PC-9 (cell line): ENCODE data around the gene TMEM163. TPM values are rescaled to one million over a fixed set of nuclear protein-coding genes. Genes with fewer than 3 reads are reported as not detected.

Experiments
- BruUV-seq: library from RNA; stranded (reverse); fragments of 400-500 nt; replicated peaks from 2 replicates; lab custom pipeline; 2021; lab: Mats Ljungman, UMichigan
- CTCF ChIA-PET: fragments of 300-600 bp; sonication (Branson Sonifier 250); formaldehyde crosslinking; loops from one replicate; lab custom pipeline; 2022; ENCODE audit warnings: antibody characterized with exemption; lab: Charles Lee
- POLR2A ChIA-PET: fragments of 300-600 bp; sonication (Branson Sonifier 250); formaldehyde crosslinking; loops from one replicate; lab custom pipeline; 2022; ENCODE audit warnings: antibody characterized with exemption; ENCODE audit not compliant: unreplicated experiment; lab: Charles Lee
- DNase-seq, 2 experiments: peaks; one replicate each; pipeline versions ENCODE4 v3.0.0 to v3.0.0-alpha.2; 2015 to 2022; ENCODE audit warnings: mixed read lengths in 1 of 2
- H2AFZ ChIP-seq: fragments of 200-600 bp; sonication (generic); 2 replicates; pipeline ENCODE4 v1.8.1; 2017; ENCODE audit warnings: antibody characterized with exemption
- H3F3A ChIP-seq: fragments of 200-600 bp; sonication (generic); 2 replicates; pipeline ENCODE4 v1.8.1; 2017; ENCODE audit warnings: antibody characterized with exemption, mild to moderate bottlenecking, low read depth; ENCODE audit not compliant: insufficient read depth
- H3K27ac ChIP-seq: fragments of 200-600 bp; sonication (generic); 2 replicates; pipeline ENCODE4 v1.6.1; 2016; ENCODE audit warnings: mixed run types
- H3K27me3 ChIP-seq: fragments of 200-600 bp; sonication (generic); 2 replicates; pipeline ENCODE4 v1.6.1; 2016; ENCODE audit warnings: low read depth, mixed run types; ENCODE audit not compliant: insufficient read depth
- H3K36me3 ChIP-seq: fragments of 200-600 bp; sonication (generic); 2 replicates; pipeline ENCODE4 v1.6.1; 2016; ENCODE audit warnings: low read depth, mixed run types
- H3K4me1 ChIP-seq: fragments of 200-600 bp; sonication (generic); replicated peaks from 2 replicates; pipeline ENCODE4 v1.6.1; 2016; ENCODE audit warnings: mixed run types; ENCODE audit not compliant: insufficient read depth
- H3K4me2 ChIP-seq: fragments of 200-600 bp; sonication (generic); 2 replicates; pipeline ENCODE4 v1.6.1; 2017; ENCODE audit warnings: mixed run types
- H3K4me3 ChIP-seq: fragments of 200-600 bp; sonication (generic); 2 replicates; pipeline ENCODE4 v1.6.1; 2016; ENCODE audit warnings: mixed run types
- H3K79me2 ChIP-seq: fragments of 200-600 bp; sonication (generic); 2 replicates; pipeline ENCODE4 v1.6.1; 2017; ENCODE audit warnings: low read depth, mixed run types
- H3K9me2 ChIP-seq: fragments of 200-600 bp; sonication (generic); 2 replicates; pipeline ENCODE4 v1.8.1; 2017; ENCODE audit warnings: mild to moderate bottlenecking; ENCODE audit not compliant: insufficient read depth
- H3K9me3 ChIP-seq: fragments of 200-600 bp; sonication (generic); 2 replicates; pipeline ENCODE4 v1.8.1; 2016; ENCODE audit warnings: low read depth; ENCODE audit not compliant: insufficient read depth
- H4K20me1 ChIP-seq: fragments of 200-600 bp; sonication (generic); 2 replicates; pipeline ENCODE4 v1.8.1; 2017; ENCODE audit not compliant: insufficient read depth
- CTCF ChIP-seq: fragments of 200-600 bp; sonication (generic); conservative IDR thresholded peaks from 2 replicates; pipeline ENCODE4 v1.6.1; 2017; ENCODE audit warnings: mixed run types, antibody characterized with exemption, mild to moderate bottlenecking, moderate library complexity
- EZH2 ChIP-seq: fragments of 200-600 bp; sonication (generic); IDR thresholded peaks from 2 replicates; pipeline ENCODE4 v1.8.0; 2017; ENCODE audit warnings: antibody characterized with exemption, low read depth
- intact Hi-C: fragments of 100-400 bp; cut with micrococcal nuclease; formaldehyde crosslinking; loops from one replicate; pipeline ENCODE4 v1.10.0; 2022; ENCODE audit not compliant: unreplicated experiment
- total RNA-seq: library from RNA; stranded (reverse); gene quantifications from 2 replicates; pipeline ENCODE4 v1.2.3, GENCODE V29; 2021

TMEM163 gene
- total RNA-seq, 1 experiment from 2014 or later: 1.4 TPM

- CTCF ChIA-PET: no interaction called here
- TF ChIP-seq CTCF (no peak), EZH2 (no peak)
- H3K4me2 ChIP-seq: no peak overlapping the region
- no peaks in the 10 kb centered on the region for H3F3A ChIP-seq
- intact Hi-C loops: no loop called here
- H3K4me3 ChIP-seq: no peak overlapping the region
- no peak for DNase-seq
- POLR2A ChIA-PET: no interaction called here
- BruUV-seq: no TSS peak
- H3K27ac ChIP-seq: no peak overlapping the region
- no peaks in the 10 kb centered on the region for H3K4me1 ChIP-seq
- H3K36me3 ChIP-seq: no peaks in the 10 kb centered on the region
- H3K27me3 ChIP-seq: no peaks in the 10 kb centered on the region
- no peaks in the 10 kb centered on the region for H3K79me2 ChIP-seq
- H3K9me3 ChIP-seq: no peaks in the 10 kb centered on the region
- H4K20me1 ChIP-seq: no peaks in the 10 kb centered on the region
- no peaks in the 10 kb centered on the region for H3K9me2 ChIP-seq
- H2AFZ ChIP-seq: no peak overlapping the region
Observed at GRCh38 chr2:134706587-134707329, 12.0 kb downstream of the TMEM163 start.

- BruUV-seq: no TSS peak
- intact Hi-C loops: no loop called here
- TF ChIP-seq CTCF (no peak), EZH2 (no peak)
- Histone ChIP-seq H3K36me3 (no peaks in the 10 kb centered on the region), H4K20me1 (no peaks in the 10 kb centered on the region), H3K9me2 (no peaks in the 10 kb centered on the region), H3K9me3 (no peaks in the 10 kb centered on the region), H3K4me3 (no peak overlapping the region), H3K27me3 (no peaks in the 10 kb centered on the region), H3K27ac (no peak overlapping the region), H3K79me2 (no peaks in the 10 kb centered on the region), H2AFZ (no peak overlapping the region), H3F3A (no peaks in the 10 kb centered on the region), H3K4me2 (no peak overlapping the region), H3K4me1 (no peaks in the 10 kb centered on the region)
- CTCF ChIA-PET: no interaction called here
- POLR2A ChIA-PET: no interaction called here
- no peak for DNase-seq
Observed at GRCh38 chr2:134705861-134706586, 12.8 kb downstream of the TMEM163 start.

GRCh38 chr2:134704173-134704572 lies 14.6 kb downstream of the TMEM163 start:
- intact Hi-C loops: no loop called here
- Histone ChIP-seq H3K9me3 (no peaks in the 10 kb centered on the region), H3K79me2 (no peaks in the 10 kb centered on the region), H3K9me2 (no peaks in the 10 kb centered on the region), H3K36me3 (no peaks in the 10 kb centered on the region), H3K4me3 (no peak overlapping the region), H3K4me2 (no peak overlapping the region), H2AFZ (no peak overlapping the region), H3F3A (no peaks in the 10 kb centered on the region), H3K27me3 (no peaks in the 10 kb centered on the region), H3K4me1 (no peaks in the 10 kb centered on the region), H3K27ac (no peak overlapping the region), H4K20me1 (no peaks in the 10 kb centered on the region)
- no peak for TF ChIP-seq CTCF
- no peak for TF ChIP-seq EZH2
- no TSS peak for BruUV-seq
- CTCF ChIA-PET: interaction anchor here (0.5 to 0.7 kb wide), 3 partner anchors 18 to 61 kb away, joined by 3 to 5 read pairs (median 3); no protein-coding TSS in a partner anchor
- DNase-seq: no peak
- POLR2A ChIA-PET: interaction anchor here (0.7 kb wide), 1 partner anchor 71 kb away, joined by 9 read pairs; no protein-coding TSS in a partner anchor
